ENCODE measurements around the gene LAG3. TPM values are rescaled to one million over a fixed set of nuclear protein-coding genes. Genes with fewer than 3 reads are reported as not detected.

Gene LAG3
- total RNA-seq: 10 to 100 TPM in 1 of 4 donors, 1 to 10 TPM in 2, under 1 TPM in 1; 0.41 to 14.6 (median 4.0) TPM

- Histone ChIP-seq H3K9me3 (no peaks in the 10 kb centered on the region), H3K27me3 (no peaks in the 10 kb centered on the region), H3K4me1 (peaks cover 0 to 4% of the 10 kb centered on the region in 2 donors), H3K4me3 (peak within 1 kb of the TSS in 1 of 2 donors; percentile 41), H3K27ac (peak within 1 kb of the TSS; percentile 74 to 98), H3K36me3 (no peaks in the 10 kb centered on the region)
- intact Hi-C loops (cut with DNase I; ENCODE audit: low total_unique reads): no loop called here
- TF ChIP-seq POLR2A (IDR thresholded peaks at IDR 0.05): no peak
- TF ChIP-seq CTCF (IDR thresholded peaks at IDR 0.05): no peak
- DNase-seq: peak; percentile 57 to 58
These were observed at the start of gene LAG3 for GRCh38 chr12:6772331-6772695. TSS of gene LAG3 (plus strand) at chr12:6772520. CDS start at chr12:6772853, 333 bp downstream.

GRCh38 chr12:6722863-6723262, 49.5 kb upstream of the LAG3 start:
- intact Hi-C loops (cut with DNase I; ENCODE audit: low total_unique reads): no loop called here

GRCh38 chr12:6723607-6724408, 48.5 kb upstream of the LAG3 start, which contains the start of gene COPS7A:
TSS of gene COPS7A (plus strand) at chr12:6724046. CDS start at chr12:6724657, 611 bp downstream.
- peak; percentile 97 to 98 for DNase-seq
- Histone ChIP-seq H3K27me3 (no peaks in the 10 kb centered on the region), H3K27ac (peak within 1 kb of the TSS; percentile 77 to 87), H3K4me1 (no peaks in the 10 kb centered on the region), H3K36me3 (no peaks in the 10 kb centered on the region), H3K9me3 (no peaks in the 10 kb centered on the region), H3K4me3 (peak within 1 kb of the TSS; percentile 64 to 79)
- intact Hi-C loops (cut with DNase I; ENCODE audit: low total_unique reads): no loop called here
- TF ChIP-seq POLR2A (IDR thresholded peaks at IDR 0.05) (peak in 1 of 2 donors; percentile 67), CTCF (IDR thresholded peaks at IDR 0.05) (no peak)

More at GRCh38 chr12:6722863-6723262, 49.5 kb upstream of the LAG3 start:
- no peak for TF ChIP-seq POLR2A (IDR thresholded peaks at IDR 0.05)
- no peak for TF ChIP-seq CTCF (IDR thresholded peaks at IDR 0.05)
- no peak for DNase-seq
- no peaks in the 10 kb centered on the region for H3K4me1 ChIP-seq
- no peaks in the 10 kb centered on the region for H3K27me3 ChIP-seq
- no peak overlapping the region for H3K4me3 ChIP-seq
- H3K9me3 ChIP-seq: no peaks in the 10 kb centered on the region
- no peak overlapping the region for H3K27ac ChIP-seq
- H3K36me3 ChIP-seq: no peaks in the 10 kb centered on the region

- Histone ChIP-seq H3K36me3 (no peaks in the 10 kb centered on the region), H3K27ac (peak overlapping the region; percentile 77 to 87), H3K9me3 (no peaks in the 10 kb centered on the region), H3K4me3 (peak overlapping the region; percentile 64 to 79), H3K4me1 (no peaks in the 10 kb centered on the region), H3K27me3 (no peaks in the 10 kb centered on the region)
- DNase-seq: no peak
- TF ChIP-seq CTCF (IDR thresholded peaks at IDR 0.05) (no peak), POLR2A (IDR thresholded peaks at IDR 0.05) (no peak)
- intact Hi-C loops (cut with DNase I; ENCODE audit: low total_unique reads): no loop called here
These were observed 47.9 kb upstream of the LAG3 start for GRCh38 chr12:6724409-6724797.

- TF ChIP-seq POLR2A (IDR thresholded peaks at IDR 0.05) (no peak), CTCF (IDR thresholded peaks at IDR 0.05) (no peak)
- no peaks in the 10 kb centered on the region for H3K4me1 ChIP-seq
- H3K27me3 ChIP-seq: no peaks in the 10 kb centered on the region
- H3K9me3 ChIP-seq: no peaks in the 10 kb centered on the region
- DNase-seq: no peak
- H3K36me3 ChIP-seq: no peaks in the 10 kb centered on the region
- intact Hi-C loops (cut with DNase I; ENCODE audit: low total_unique reads): no loop called here
- H3K4me3 ChIP-seq: no peak overlapping the region
- H3K27ac ChIP-seq: no peak overlapping the region
These were observed 47.0 kb upstream of the LAG3 start for GRCh38 chr12:6725350-6725749.
